Measurements from ENCODE around the gene PDE4D. TPM values are rescaled to one million over a fixed set of nuclear protein-coding genes. Genes with fewer than 3 reads are reported as not detected.

Gene PDE4D
- total and polyA plus RNA-seq, 2 donors (not counting 1 experiment from before 2014, with no cell fraction given), result 14.9 to 171 TPM

GRCh38 chr5:58944221-58944620, 949.3 kb downstream of the PDE4D start:
- H3K9me3 ChIP-seq (ENCODE audit: control extremely low read depth in 1 of 3, control insufficient read depth in 2 of 3, insufficient read depth in 1 of 3, low read length in 2 of 3), result no peaks in the 10 kb centered on the region
- H3K79me2 ChIP-seq (ENCODE audit: control insufficient read depth, insufficient read depth, low read length), result no peaks in the 10 kb centered on the region
- no peak for TF ChIP-seq CTCF (IDR thresholded peaks at IDR 0.05)
- no peak for TF ChIP-seq EZH2 (IDR thresholded peaks at IDR 0.05; ENCODE audit: borderline replicate concordance, insufficient read depth, low read depth, low read length, poor library complexity, severe bottlenecking)
- ATAC-seq (ENCODE audit: low read depth) (no peak), DNase-seq (no peak)
- no peak overlapping the region for H2AFZ ChIP-seq (ENCODE audit: insufficient read depth, low read depth, low read length, poor library complexity, severe bottlenecking)
- Mint-ChIP-seq H3K9me3 (ENCODE audit: insufficient read depth) (peaks cover 6% of the 10 kb centered on the region), H3K4me1 (no peaks in the 10 kb centered on the region), H3K4me3 (no peak overlapping the region), H3K27me3 (peaks cover 8% of the 10 kb centered on the region), H3K27ac (no peak overlapping the region)
- H3K27ac ChIP-seq (ENCODE audit: low read length in 2 of 2), result no peak overlapping the region
- ChIA-PET CTCF (no interaction called here), POLR2A (no interaction called here)
- H3K4me2 ChIP-seq (replicated peaks; ENCODE audit: low read depth, low read length, poor library complexity, severe bottlenecking), result no peak overlapping the region
- intact Hi-C loops (cut with micrococcal nuclease), result no loop called here
- H3K9ac ChIP-seq (ENCODE audit: low read length), result no peak overlapping the region
- no peak overlapping the region for H3K4me3 ChIP-seq (ENCODE audit: control extremely low read depth in 1 of 5, extremely low read depth in 1 of 5, insufficient read depth in 1 of 5, low read depth in 2 of 5, low read length in 4 of 5)
- H3K36me3 ChIP-seq (replicated peaks in 1 of 2; ENCODE audit: control extremely low read depth in 1 of 2, control insufficient read depth in 1 of 2, extremely low read depth in 1 of 2, insufficient read depth in 2 of 2, low read length in 1 of 2), result no peaks in the 10 kb centered on the region
- no peaks in the 10 kb centered on the region for H4K20me1 ChIP-seq (ENCODE audit: control insufficient read depth, insufficient read depth, low read length, poor library complexity, severe bottlenecking)
- WGBS (ENCODE audit: insufficient coverage), result no CpG with 5 or more reads among the region's 1 CpG
- no peaks in the 10 kb centered on the region for H3K4me1 ChIP-seq (ENCODE audit: control insufficient read depth in 2 of 2, insufficient read depth in 2 of 2, low read length in 2 of 2)
- no peaks in the 10 kb centered on the region for H3K27me3 ChIP-seq (replicated peaks in 1 of 4; ENCODE audit: control extremely low read depth in 1 of 4, control insufficient read depth in 3 of 4, insufficient read depth in 4 of 4, low read length in 3 of 4)

DNA sequence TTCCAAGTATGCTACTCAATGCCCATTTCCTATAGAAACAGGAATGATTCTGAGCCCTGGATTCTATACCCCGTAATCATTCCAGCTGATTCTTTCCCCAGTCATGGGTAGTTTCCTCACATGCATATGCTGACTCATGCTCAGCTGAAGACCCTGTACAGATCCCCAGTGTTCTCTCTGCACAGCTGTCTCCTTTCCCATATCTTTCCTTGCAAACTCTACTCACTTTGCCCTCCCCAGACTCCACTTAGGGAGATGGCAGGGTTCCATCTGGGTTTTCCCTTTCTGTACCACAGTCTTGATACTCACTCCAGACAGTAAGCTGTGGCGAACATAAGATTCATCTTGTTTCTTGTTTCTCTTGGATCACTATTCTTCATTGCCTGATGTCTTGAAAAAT, 953.1 kb downstream of the PDE4D start:
- no peak overlapping the region for H3K4me3 ChIP-seq (ENCODE audit: control extremely low read depth in 1 of 5, extremely low read depth in 1 of 5, insufficient read depth in 1 of 5, low read depth in 2 of 5, low read length in 4 of 5)
- intact Hi-C loops (cut with micrococcal nuclease), result no loop called here
- POLR2A ChIA-PET, result no interaction called here
- H3K27me3 ChIP-seq (replicated peaks in 1 of 4; ENCODE audit: control extremely low read depth in 1 of 4, control insufficient read depth in 3 of 4, insufficient read depth in 4 of 4, low read length in 3 of 4), result peaks cover 0 to 3% (median 0%) of the 10 kb centered on the region in 4 experiments
- no peaks in the 10 kb centered on the region for H3K36me3 ChIP-seq (replicated peaks in 1 of 2; ENCODE audit: control extremely low read depth in 1 of 2, control insufficient read depth in 1 of 2, extremely low read depth in 1 of 2, insufficient read depth in 2 of 2, low read length in 1 of 2)
- WGBS (ENCODE audit: insufficient coverage), result 50% methylated on average over 1 of the region's 2 CpGs
- CTCF ChIA-PET, result no interaction called here
- no peak overlapping the region for H3K27ac Mint-ChIP-seq
- no peaks in the 10 kb centered on the region for H3K4me1 Mint-ChIP-seq
- no peaks in the 10 kb centered on the region for H4K20me1 ChIP-seq (ENCODE audit: control insufficient read depth, insufficient read depth, low read length, poor library complexity, severe bottlenecking)
- H3K9me3 Mint-ChIP-seq (ENCODE audit: insufficient read depth), result peaks cover 6% of the 10 kb centered on the region
- no peak overlapping the region for H2AFZ ChIP-seq (ENCODE audit: insufficient read depth, low read depth, low read length, poor library complexity, severe bottlenecking)
- TF ChIP-seq CTCF (IDR thresholded peaks at IDR 0.05) (no peak), EZH2 (IDR thresholded peaks at IDR 0.05; ENCODE audit: borderline replicate concordance, insufficient read depth, low read depth, low read length, poor library complexity, severe bottlenecking) (no peak)
- ATAC-seq (ENCODE audit: low read depth) (no peak), DNase-seq (no peak)
- H3K27ac ChIP-seq (ENCODE audit: low read length in 2 of 2), result no peak overlapping the region
- no peaks in the 10 kb centered on the region for H3K4me1 ChIP-seq (ENCODE audit: control insufficient read depth in 2 of 2, insufficient read depth in 2 of 2, low read length in 2 of 2)
- H3K79me2 ChIP-seq (ENCODE audit: control insufficient read depth, insufficient read depth, low read length), result no peaks in the 10 kb centered on the region
- H3K4me3 Mint-ChIP-seq, result no peak overlapping the region
- H3K9ac ChIP-seq (ENCODE audit: low read length), result no peak overlapping the region
- H3K4me2 ChIP-seq (replicated peaks; ENCODE audit: low read depth, low read length, poor library complexity, severe bottlenecking), result no peak overlapping the region
- peaks cover 16% of the 10 kb centered on the region for H3K27me3 Mint-ChIP-seq
- H3K9me3 ChIP-seq (ENCODE audit: control extremely low read depth in 1 of 3, control insufficient read depth in 2 of 3, insufficient read depth in 1 of 3, low read length in 2 of 3), result peaks cover 0 to 5% (median 0%) of the 10 kb centered on the region in 3 donors
